ENCODE measurements around the gene ACMSD. TPM values are rescaled to one million over a fixed set of nuclear protein-coding genes. Genes with fewer than 3 reads are reported as not detected.
"Not testable (repeated sequence)": the region's sequence is repeated elsewhere in the genome, so short reads cannot be mapped to it uniquely, and the experiment has no call there.

The ACMSD gene
- total RNA-seq, 4 donors from 2014 or later, result 0.56 TPM; not detected in 3

DNA sequence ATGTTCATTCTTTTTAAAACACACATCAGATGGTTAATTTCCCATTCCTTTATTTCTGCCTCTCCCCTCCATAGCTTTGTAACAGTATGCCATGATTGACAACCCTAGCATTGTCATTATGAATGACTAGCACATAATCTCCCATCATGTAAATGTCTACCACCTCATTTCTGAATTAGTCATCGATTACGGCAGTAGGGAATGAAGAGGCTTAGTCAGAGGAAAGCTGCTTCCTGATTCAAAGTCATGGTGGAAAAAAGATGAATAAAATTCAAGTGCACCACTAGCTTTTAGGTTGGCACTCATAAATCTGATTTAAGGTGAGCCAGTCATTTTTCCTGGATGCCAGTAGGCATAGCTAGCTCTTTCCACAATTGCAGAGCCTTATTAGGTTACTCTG is 19.1 kb upstream of the ACMSD start:
- no peaks in the 10 kb centered on the region for H3K27me3 ChIP-seq
- no peaks in the 10 kb centered on the region for H3K4me1 ChIP-seq
- WGBS, result 87% methylated on average over 2 of the region's 2 CpGs
- no peak overlapping the region for H3K27ac ChIP-seq
- no peak overlapping the region for H3K4me3 ChIP-seq
- no peaks in the 10 kb centered on the region for H3K36me3 ChIP-seq
- TF ChIP-seq POLR2A (IDR thresholded peaks at IDR 0.05) (no peak), POLR2AphosphoS5 (IDR thresholded peaks at IDR 0.05) (no peak), EP300 (IDR thresholded peaks at IDR 0.05) (no peak)
- TF ChIP-seq, protein P1, sequence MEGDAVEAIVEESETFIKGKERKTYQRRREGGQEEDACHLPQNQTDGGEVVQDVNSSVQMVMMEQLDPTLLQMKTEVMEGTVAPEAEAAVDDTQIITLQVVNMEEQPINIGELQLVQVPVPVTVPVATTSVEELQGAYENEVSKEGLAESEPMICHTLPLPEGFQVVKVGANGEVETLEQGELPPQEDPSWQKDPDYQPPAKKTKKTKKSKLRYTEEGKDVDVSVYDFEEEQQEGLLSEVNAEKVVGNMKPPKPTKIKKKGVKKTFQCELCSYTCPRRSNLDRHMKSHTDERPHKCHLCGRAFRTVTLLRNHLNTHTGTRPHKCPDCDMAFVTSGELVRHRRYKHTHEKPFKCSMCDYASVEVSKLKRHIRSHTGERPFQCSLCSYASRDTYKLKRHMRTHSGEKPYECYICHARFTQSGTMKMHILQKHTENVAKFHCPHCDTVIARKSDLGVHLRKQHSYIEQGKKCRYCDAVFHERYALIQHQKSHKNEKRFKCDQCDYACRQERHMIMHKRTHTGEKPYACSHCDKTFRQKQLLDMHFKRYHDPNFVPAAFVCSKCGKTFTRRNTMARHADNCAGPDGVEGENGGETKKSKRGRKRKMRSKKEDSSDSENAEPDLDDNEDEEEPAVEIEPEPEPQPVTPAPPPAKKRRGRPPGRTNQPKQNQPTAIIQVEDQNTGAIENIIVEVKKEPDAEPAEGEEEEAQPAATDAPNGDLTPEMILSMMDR (IDR thresholded peaks at IDR 0.05), result no peak
- DNase-seq (ENCODE audit: low spot score in 2 of 2), result no peak
- no peaks in the 10 kb centered on the region for H3K9me3 ChIP-seq

DNA sequence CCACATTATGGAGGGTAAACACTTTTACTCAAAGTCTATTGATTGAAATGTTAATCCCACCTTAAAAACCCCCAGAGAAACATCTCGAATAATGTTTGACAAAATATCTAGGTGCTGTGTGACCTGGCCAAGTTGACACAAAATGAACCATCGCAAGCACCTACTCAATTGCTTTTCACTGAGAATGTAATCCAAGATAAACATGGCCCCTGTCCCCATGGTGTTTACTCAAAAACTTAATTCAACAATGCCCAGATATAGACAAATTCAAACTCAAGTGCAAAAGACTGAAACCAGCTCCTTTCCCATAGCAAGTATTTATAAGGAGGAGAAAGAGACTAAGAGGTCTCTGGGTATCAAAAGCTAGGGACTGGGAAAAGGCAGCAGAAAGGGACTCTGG is 15.0 kb upstream of the ACMSD start:
- no peak for TF ChIP-seq EP300 (IDR thresholded peaks at IDR 0.05)
- TF ChIP-seq, protein P1 (IDR thresholded peaks at IDR 0.05), result no peak
- no peak for TF ChIP-seq POLR2A (IDR thresholded peaks at IDR 0.05)
- TF ChIP-seq POLR2AphosphoS5 (IDR thresholded peaks at IDR 0.05), result no peak
- WGBS, result 88% methylated on average over 2 of the region's 2 CpGs
- H3K36me3 ChIP-seq, result no peaks in the 10 kb centered on the region
- no peak overlapping the region for H3K4me3 ChIP-seq
- H3K9me3 ChIP-seq, result no peaks in the 10 kb centered on the region
- no peak overlapping the region for H3K27ac ChIP-seq
- H3K4me1 ChIP-seq, result no peaks in the 10 kb centered on the region
- DNase-seq (ENCODE audit: low spot score in 2 of 2), result no peak
- H3K27me3 ChIP-seq, result no peaks in the 10 kb centered on the region

DNA sequence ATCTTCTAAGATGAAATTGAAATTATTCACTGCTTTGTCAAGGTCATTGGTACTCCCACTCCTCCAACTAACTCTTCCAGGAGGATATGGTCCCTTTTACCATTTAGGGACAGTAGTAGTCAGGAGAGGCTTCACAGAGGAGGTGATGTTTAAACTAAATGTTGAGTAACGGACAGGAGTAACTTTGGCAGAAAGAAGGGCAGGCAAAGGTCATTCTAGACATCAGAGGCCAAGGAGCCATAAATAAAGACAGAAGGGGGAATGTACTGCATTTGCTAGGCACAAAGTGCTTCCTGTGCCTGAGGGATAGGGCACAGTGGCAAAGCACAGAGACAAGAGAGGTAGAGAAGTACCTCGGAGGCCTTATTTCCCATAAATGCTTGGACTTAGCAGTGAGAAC is 14.6 kb upstream of the ACMSD start:
- no peak for DNase-seq (ENCODE audit: low spot score in 2 of 2)
- no peak for TF ChIP-seq POLR2A (IDR thresholded peaks at IDR 0.05)
- no peak for TF ChIP-seq POLR2AphosphoS5 (IDR thresholded peaks at IDR 0.05)
- TF ChIP-seq EP300 (IDR thresholded peaks at IDR 0.05), result no peak
- TF ChIP-seq, protein P1 (IDR thresholded peaks at IDR 0.05), result no peak
- Histone ChIP-seq H3K36me3 (no peaks in the 10 kb centered on the region), H3K4me1 (no peaks in the 10 kb centered on the region), H3K27ac (no peak overlapping the region), H3K27me3 (no peaks in the 10 kb centered on the region), H3K4me3 (no peak overlapping the region), H3K9me3 (no peaks in the 10 kb centered on the region)
- WGBS, result 50% methylated on average over 2 of the region's 2 CpGs

DNA sequence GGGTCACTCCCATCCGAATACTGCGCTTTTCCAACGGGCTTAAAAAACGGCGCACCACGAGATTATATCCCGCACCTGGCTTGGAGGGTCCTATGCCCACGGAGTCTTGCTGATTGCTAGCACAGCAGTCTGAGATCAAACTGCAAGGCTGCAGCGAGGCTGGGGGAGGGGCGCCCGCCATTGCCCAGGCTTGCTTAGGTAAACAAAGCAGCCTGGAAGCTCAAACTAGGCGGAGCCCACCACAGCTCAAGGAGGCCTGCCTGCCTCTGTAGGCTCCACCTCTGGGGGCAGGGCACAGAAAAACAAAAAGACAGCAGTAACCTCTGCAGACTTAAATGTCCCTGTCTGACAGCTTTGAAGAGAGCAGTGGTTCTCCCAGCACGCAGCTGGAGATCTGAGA is 12.7 kb upstream of the ACMSD start:
- not testable (repeated sequence) for H3K9me3 ChIP-seq; DNase-seq (ENCODE audit: low spot score in 2 of 2); H3K4me3 ChIP-seq; H3K27me3 ChIP-seq; H3K4me1 ChIP-seq; H3K27ac ChIP-seq; H3K36me3 ChIP-seq
- whole genome bisulfite sequencing, result 100% methylated on average over 4 of the region's 13 CpGs

DNA sequence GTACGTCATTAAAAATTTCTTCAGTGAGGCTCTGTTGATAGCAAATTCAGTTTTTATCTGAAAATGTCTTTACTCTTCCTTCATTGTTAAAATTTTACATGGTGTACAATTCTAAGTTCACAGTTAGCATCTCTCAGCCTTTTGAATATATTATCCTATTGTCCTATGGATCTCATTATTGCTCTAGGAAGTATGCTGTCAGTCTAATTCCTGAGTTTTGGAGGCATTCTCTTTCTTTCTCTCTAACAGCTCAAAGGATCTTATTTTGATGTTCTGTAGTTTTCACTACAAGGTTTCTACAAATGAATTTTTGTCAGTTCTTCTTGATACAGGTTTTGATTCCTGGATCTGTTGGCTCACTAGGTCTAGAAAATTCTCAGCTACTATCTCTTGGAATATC is 2.9 kb upstream of the ACMSD start:
- no peaks in the 10 kb centered on the region for H3K36me3 ChIP-seq

More for the DNA sequence above, 2.9 kb upstream of the ACMSD start:
- 97% methylated on average over 1 of the region's 1 CpG for WGBS
- Histone ChIP-seq H3K4me1 (no peaks in the 10 kb centered on the region), H3K27me3 (no peaks in the 10 kb centered on the region), H3K4me3 (no peak overlapping the region), H3K9me3 (no peaks in the 10 kb centered on the region), H3K27ac (no peak overlapping the region)
- no peak for DNase-seq (ENCODE audit: low spot score in 2 of 2)
- TF ChIP-seq EP300 (IDR thresholded peaks at IDR 0.05) (no peak), POLR2A (IDR thresholded peaks at IDR 0.05) (no peak), POLR2AphosphoS5 (IDR thresholded peaks at IDR 0.05) (no peak)
- TF ChIP-seq, protein P1 (IDR thresholded peaks at IDR 0.05), result no peak
